ENCODE data around the gene AQP4. TPM values are rescaled to one million over a fixed set of nuclear protein-coding genes. Genes with fewer than 3 reads are reported as not detected.

The AQP4 gene
- total RNA-seq, 4 donors from 2014 or later = 0.33 to 0.84 (median 0.41) TPM

DNA sequence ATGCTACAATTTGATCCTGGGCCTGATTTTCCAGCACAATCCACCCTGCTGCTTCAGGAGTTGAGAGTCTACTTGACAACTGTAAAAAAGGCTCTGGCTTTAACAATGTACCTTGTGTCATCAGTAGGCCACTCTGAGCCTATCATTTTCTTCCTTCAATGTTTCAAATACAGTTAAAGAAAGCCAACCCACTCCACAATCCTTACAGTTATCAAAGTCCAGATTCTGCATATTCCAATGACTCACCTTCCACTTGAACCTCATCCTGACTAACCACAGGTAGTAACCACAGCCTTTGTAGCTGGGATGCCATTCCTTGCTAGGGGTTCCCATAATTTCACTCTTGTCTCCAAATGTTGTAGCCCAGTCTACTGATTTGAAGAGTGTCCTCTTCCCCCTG lies 35.5 kb upstream of the AQP4 start:
- no peaks in the 10 kb centered on the region for H3K4me1 ChIP-seq
- H3K4me3 ChIP-seq = no peak overlapping the region
- H3K27me3 ChIP-seq = no peaks in the 10 kb centered on the region
- TF ChIP-seq POLR2AphosphoS5 (IDR thresholded peaks at IDR 0.05) = no peak
- TF ChIP-seq EP300 (IDR thresholded peaks at IDR 0.05) = no peak
- TF ChIP-seq, protein P1, sequence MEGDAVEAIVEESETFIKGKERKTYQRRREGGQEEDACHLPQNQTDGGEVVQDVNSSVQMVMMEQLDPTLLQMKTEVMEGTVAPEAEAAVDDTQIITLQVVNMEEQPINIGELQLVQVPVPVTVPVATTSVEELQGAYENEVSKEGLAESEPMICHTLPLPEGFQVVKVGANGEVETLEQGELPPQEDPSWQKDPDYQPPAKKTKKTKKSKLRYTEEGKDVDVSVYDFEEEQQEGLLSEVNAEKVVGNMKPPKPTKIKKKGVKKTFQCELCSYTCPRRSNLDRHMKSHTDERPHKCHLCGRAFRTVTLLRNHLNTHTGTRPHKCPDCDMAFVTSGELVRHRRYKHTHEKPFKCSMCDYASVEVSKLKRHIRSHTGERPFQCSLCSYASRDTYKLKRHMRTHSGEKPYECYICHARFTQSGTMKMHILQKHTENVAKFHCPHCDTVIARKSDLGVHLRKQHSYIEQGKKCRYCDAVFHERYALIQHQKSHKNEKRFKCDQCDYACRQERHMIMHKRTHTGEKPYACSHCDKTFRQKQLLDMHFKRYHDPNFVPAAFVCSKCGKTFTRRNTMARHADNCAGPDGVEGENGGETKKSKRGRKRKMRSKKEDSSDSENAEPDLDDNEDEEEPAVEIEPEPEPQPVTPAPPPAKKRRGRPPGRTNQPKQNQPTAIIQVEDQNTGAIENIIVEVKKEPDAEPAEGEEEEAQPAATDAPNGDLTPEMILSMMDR (IDR thresholded peaks at IDR 0.05) = no peak
- no peak for TF ChIP-seq POLR2A (IDR thresholded peaks at IDR 0.05; ENCODE audit: low read depth)
- H3K36me3 ChIP-seq = no peaks in the 10 kb centered on the region
- no peak for DNase-seq (ENCODE audit: extremely low spot score)
- H3K27ac ChIP-seq (replicated peaks in 1 of 4) = no peak overlapping the region
- no peaks in the 10 kb centered on the region for H3K9me3 ChIP-seq
- intact Hi-C loops (cut with DNase I) = no loop called here

DNA sequence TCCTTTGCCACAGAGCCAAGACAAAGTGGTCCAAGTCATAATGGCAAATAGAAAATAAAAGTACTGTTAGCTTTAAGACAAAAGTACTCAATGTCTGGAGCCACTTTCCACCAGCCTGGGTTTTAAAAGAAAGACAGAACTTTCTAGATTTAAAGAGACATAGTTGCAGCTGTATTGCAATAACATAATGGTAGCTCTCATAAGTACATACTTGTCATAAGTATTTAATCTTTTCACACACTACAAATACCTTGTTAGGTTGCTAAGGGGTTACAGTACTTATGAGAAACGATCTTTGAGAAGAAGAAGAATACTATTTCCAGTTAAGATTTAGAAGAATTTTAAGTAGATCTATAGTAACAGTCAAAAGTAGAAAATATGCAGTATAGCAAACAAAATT lies 28.9 kb upstream of the AQP4 start:
- H3K27me3 ChIP-seq = no peaks in the 10 kb centered on the region
- WGBS = 47% methylated on average over 1 of the region's 1 CpG

DNA sequence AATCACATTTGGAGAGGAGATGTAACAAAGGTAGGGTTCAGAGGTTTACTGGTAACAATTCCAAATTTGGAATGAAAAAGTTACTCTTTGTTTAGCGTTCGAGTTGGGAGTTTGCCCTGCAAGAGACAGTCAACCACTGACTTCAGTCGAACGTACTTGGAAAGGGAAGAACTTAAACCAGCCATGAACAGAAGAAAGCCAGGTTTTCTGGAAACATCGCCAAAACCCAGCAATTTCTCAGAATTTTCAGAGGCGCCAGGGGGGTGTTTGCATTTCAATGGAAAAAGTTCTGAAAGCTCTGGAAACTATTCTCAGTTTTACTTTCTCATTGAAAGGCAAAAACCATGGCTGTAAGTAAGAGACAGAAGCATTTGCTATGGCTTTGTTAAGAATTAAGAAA lies 28.5 kb upstream of the AQP4 start:
- Histone ChIP-seq H3K27ac (replicated peaks in 1 of 4) (no peak overlapping the region), H3K4me3 (no peak overlapping the region), H3K36me3 (no peaks in the 10 kb centered on the region), H3K4me1 (no peaks in the 10 kb centered on the region), H3K9me3 (no peaks in the 10 kb centered on the region), H3K27me3 (no peaks in the 10 kb centered on the region)
- intact Hi-C loops (cut with DNase I) = no loop called here
- no peak for TF ChIP-seq EP300 (IDR thresholded peaks at IDR 0.05)
- TF ChIP-seq, protein P1 (IDR thresholded peaks at IDR 0.05) = no peak
- TF ChIP-seq POLR2A (IDR thresholded peaks at IDR 0.05; ENCODE audit: low read depth) = no peak
- no peak for TF ChIP-seq POLR2AphosphoS5 (IDR thresholded peaks at IDR 0.05)
- 38% methylated on average over 6 of the region's 6 CpGs for WGBS
- no peak for DNase-seq (ENCODE audit: extremely low spot score)

More for the DNA sequence above, 28.9 kb upstream of the AQP4 start:
- no peak for DNase-seq (ENCODE audit: extremely low spot score)
- TF ChIP-seq EP300 (IDR thresholded peaks at IDR 0.05) = no peak
- Histone ChIP-seq H3K4me1 (no peaks in the 10 kb centered on the region), H3K9me3 (no peaks in the 10 kb centered on the region), H3K4me3 (no peak overlapping the region), H3K36me3 (no peaks in the 10 kb centered on the region), H3K27ac (replicated peaks in 1 of 4) (no peak overlapping the region)
- intact Hi-C loops (cut with DNase I) = no loop called here

DNA sequence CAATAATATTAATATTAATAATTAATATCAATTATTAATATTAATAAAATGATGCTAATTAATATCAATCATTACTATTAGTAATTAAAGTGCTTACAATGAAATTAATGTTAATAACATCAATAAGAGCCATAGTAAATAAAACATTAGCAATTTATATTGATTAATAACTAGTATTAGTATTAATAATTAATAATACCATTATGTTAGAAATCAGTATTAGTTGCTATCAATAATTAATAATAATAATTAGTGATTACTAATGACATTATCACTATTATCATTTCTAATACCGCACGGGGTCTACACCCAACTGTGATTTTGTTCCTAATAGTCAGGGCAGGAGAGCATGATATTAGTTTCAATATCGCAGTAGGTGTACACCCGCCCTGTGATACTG lies 22.8 kb upstream of the AQP4 start:
- peaks cover 0 to 4% (median 0%) of the 10 kb centered on the region in 4 donors for H3K27me3 ChIP-seq
- no peak overlapping the region for H3K4me3 ChIP-seq
- 93% methylated on average over 4 of the region's 4 CpGs for WGBS
- TF ChIP-seq POLR2AphosphoS5 (IDR thresholded peaks at IDR 0.05) = no peak
- intact Hi-C loops (cut with DNase I) = no loop called here
- no peaks in the 10 kb centered on the region for H3K9me3 ChIP-seq
- no peaks in the 10 kb centered on the region for H3K4me1 ChIP-seq
- no peak for DNase-seq (ENCODE audit: extremely low spot score)
- no peak overlapping the region for H3K27ac ChIP-seq (replicated peaks in 1 of 4)
- no peaks in the 10 kb centered on the region for H3K36me3 ChIP-seq

DNA sequence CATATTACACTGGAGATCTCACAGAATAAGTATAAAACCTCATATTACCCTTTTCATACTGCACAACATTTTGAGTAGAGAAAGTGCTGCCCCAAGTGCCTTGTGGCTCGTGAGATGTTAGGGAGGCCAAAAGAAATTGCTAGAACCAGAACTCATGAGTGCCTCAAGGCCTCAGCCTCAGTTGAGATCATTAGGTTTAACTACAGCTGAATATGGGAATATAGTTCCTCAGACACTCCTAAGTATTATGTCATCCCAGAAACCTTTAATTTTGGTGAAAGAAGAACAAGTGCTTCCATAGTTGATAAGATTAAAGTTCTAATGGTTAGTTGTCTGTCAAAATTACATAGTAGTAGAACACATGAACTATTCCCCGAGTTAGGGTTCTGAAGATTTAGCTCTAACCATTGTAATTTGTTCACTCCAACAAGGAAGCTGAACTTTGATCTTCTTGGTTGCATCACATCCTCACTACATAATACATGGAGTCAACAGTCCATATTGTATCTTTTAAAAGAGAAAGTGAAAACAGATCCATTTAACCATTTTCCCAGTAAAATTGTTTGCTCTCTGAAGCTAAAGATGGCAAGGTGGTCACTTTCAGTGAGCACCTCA lies 9.6 kb upstream of the AQP4 start:
- no peaks in the 10 kb centered on the region for H3K27me3 ChIP-seq
- no peak for TF ChIP-seq EP300 (IDR thresholded peaks at IDR 0.05)
- no peak for TF ChIP-seq POLR2A (IDR thresholded peaks at IDR 0.05; ENCODE audit: low read depth)
- TF ChIP-seq POLR2AphosphoS5 (IDR thresholded peaks at IDR 0.05) = no peak
- TF ChIP-seq, protein P1 (IDR thresholded peaks at IDR 0.05) = no peak
- H3K36me3 ChIP-seq = no peaks in the 10 kb centered on the region
- intact Hi-C loops (cut with DNase I) = no loop called here
- no peak overlapping the region for H3K4me3 ChIP-seq
- 80% methylated on average over 2 of the region's 2 CpGs for WGBS
- no peaks in the 10 kb centered on the region for H3K4me1 ChIP-seq
- no peaks in the 10 kb centered on the region for H3K9me3 ChIP-seq
- H3K27ac ChIP-seq (replicated peaks in 1 of 4) = no peak overlapping the region
- DNase-seq (ENCODE audit: extremely low spot score) = no peak

DNA sequence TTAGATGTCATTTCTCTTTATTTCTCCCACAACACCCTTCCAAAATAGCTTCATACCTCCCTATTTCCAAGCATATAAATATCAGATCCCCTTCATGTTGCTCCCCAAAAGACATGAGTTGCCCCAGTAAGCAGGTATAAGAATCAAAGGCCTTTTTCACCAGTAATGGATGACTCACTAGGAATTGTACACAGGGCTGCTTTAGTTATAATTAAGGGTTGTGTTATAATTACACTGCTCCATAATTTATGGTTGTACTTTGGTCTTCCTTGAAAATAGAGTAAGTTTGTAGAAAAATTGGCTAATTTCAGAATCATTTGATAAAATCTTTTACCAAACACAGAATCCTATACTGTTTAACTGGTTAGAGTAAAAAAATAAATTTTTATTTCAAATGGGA lies 8.8 kb upstream of the AQP4 start:
- TF ChIP-seq, protein P1 (IDR thresholded peaks at IDR 0.05) = no peak
- TF ChIP-seq POLR2AphosphoS5 (IDR thresholded peaks at IDR 0.05) (no peak), EP300 (IDR thresholded peaks at IDR 0.05) (no peak), POLR2A (IDR thresholded peaks at IDR 0.05; ENCODE audit: low read depth) (no peak)
- no peak for DNase-seq (ENCODE audit: extremely low spot score)
- intact Hi-C loops (cut with DNase I) = no loop called here
- no peaks in the 10 kb centered on the region for H3K36me3 ChIP-seq
- peaks cover 0 to 4% (median 1%) of the 10 kb centered on the region in 4 donors for H3K4me1 ChIP-seq
- H3K9me3 ChIP-seq = no peaks in the 10 kb centered on the region
- H3K4me3 ChIP-seq = no peak overlapping the region
- no peak overlapping the region for H3K27ac ChIP-seq (replicated peaks in 1 of 4)
- no peaks in the 10 kb centered on the region for H3K27me3 ChIP-seq

All from esophagus muscularis mucosa (tissue), 4 donors.